Left lung (tissue), 10 donors: Measurements from ENCODE around the gene RAET1G. TPM values are rescaled to one million over a fixed set of nuclear protein-coding genes. Genes with fewer than 3 reads are reported as not detected.
"Not testable (repeated sequence)": the region's sequence is repeated elsewhere in the genome, so short reads cannot be mapped to it uniquely, and the experiment has no call there.

Experiments
- ATAC-seq: fragments of 200-7000 bp; cut with Tn5 transposase; one replicate; pipeline ENCODE4 v1.9.1; 2020; ENCODE audit warnings: moderate library complexity
- DNase-seq, 4 donors: peaks; one replicate each; pipeline ENCODE4 v3.0.0-alpha.2; 2013 to 2020
- H3K27ac ChIP-seq, 2 donors: fragments of 200-600 bp; sonication (generic) in 1 of 2; one replicate each; pipeline versions ENCODE4 v1.5.0 to v1.8.0; 2020 to 2021
- H3K27me3 ChIP-seq, 2 donors: fragments of 200-600 bp; sonication (generic) in 1 of 2; one replicate each; pipeline versions ENCODE4 v1.5.0 to v1.8.0; 2020 to 2021
- H3K36me3 ChIP-seq, 2 donors: fragments of 200-600 bp; sonication (generic) in 1 of 2; one replicate each; pipeline versions ENCODE4 v1.5.0 to v1.8.0; 2020 to 2021
- H3K4me1 ChIP-seq, 2 donors: fragments of 200-600 bp; one replicate each; pipeline ENCODE4 v1.8.0; 2021
- H3K4me3 ChIP-seq, 2 donors: fragments of 200-600 bp; sonication (generic) in 1 of 2; one replicate each; pipeline versions ENCODE4 v1.5.0 to v1.8.0; 2020 to 2021; ENCODE audit warnings: mild to moderate bottlenecking in 1 of 2
- H3K9me3 ChIP-seq, 2 donors: fragments of 200-600 bp; sonication (generic) in 1 of 2; one replicate each; pipeline versions ENCODE4 v1.5.0 to v1.8.0; 2020 to 2021
- intact Hi-C, 2 donors: fragments of 100-400 bp; cut with DNase I; formaldehyde crosslinking; loops; one replicate each; pipeline versions ENCODE4 v1.11.2 to v1.14.2; 2022
- polyA plus RNA-seq, 6 donors: library from polyadenylated mRNA; unstranded; fragments of 120-200 nt; gene quantifications; one replicate each; pipeline ENCODE4 v1.2.1, GENCODE V29; 2013; ENCODE audit not compliant: insufficient read length in 6 of 6
- total RNA-seq, 2 donors: library from RNA; stranded (reverse); fragmentation: NEBNext Ultra II Directional; extraction: Animal tissue kit (Norgen Biotek cat#: 25700); gene quantifications; one replicate each; pipeline ENCODE4 v1.2.1, GENCODE V29; 2021
- TF ChIP-seq, protein P1 (sequence below), 2 donors: fragments of 200-600 bp; sonication (generic) in 1 of 2; IDR thresholded peaks; one replicate each; pipeline versions ENCODE4 v1.5.0 to v1.8.0; 2021; ENCODE audit warnings: antibody characterized with exemption in 2 of 2
- donor health status: DM: no; HTN: yes; CAD: no.
- donor health status: DM: no; HTN: no; CAD: no.

The RAET1G gene
- total and polyA plus RNA-seq, 8 donors = 0.76 to 2.8 (median 1.6) TPM

GRCh38 chr6:149953390-149953789 lies 30.5 kb upstream of the RAET1G start:
- H3K4me1 ChIP-seq, H3K27ac ChIP-seq, intact Hi-C loops, H3K36me3 ChIP-seq, H3K4me3 ChIP-seq, DNase-seq, H3K9me3 ChIP-seq, ATAC-seq: not testable (repeated sequence)
- peaks cover 61 to 100% of the 10 kb centered on the region in 2 donors for H3K27me3 ChIP-seq

GRCh38 chr6:149951626-149952025 lies 28.7 kb upstream of the RAET1G start:
- peaks cover 45 to 88% of the 10 kb centered on the region in 2 donors for H3K27me3 ChIP-seq
- no peaks in the 10 kb centered on the region for H3K36me3 ChIP-seq
- H3K4me1 ChIP-seq = no peaks in the 10 kb centered on the region
- H3K4me3 ChIP-seq = no peak overlapping the region
- H3K9me3 ChIP-seq = no peaks in the 10 kb centered on the region
- no peak for ATAC-seq
- intact Hi-C loops = no loop called here
- no peak for DNase-seq
- TF ChIP-seq, protein P1, sequence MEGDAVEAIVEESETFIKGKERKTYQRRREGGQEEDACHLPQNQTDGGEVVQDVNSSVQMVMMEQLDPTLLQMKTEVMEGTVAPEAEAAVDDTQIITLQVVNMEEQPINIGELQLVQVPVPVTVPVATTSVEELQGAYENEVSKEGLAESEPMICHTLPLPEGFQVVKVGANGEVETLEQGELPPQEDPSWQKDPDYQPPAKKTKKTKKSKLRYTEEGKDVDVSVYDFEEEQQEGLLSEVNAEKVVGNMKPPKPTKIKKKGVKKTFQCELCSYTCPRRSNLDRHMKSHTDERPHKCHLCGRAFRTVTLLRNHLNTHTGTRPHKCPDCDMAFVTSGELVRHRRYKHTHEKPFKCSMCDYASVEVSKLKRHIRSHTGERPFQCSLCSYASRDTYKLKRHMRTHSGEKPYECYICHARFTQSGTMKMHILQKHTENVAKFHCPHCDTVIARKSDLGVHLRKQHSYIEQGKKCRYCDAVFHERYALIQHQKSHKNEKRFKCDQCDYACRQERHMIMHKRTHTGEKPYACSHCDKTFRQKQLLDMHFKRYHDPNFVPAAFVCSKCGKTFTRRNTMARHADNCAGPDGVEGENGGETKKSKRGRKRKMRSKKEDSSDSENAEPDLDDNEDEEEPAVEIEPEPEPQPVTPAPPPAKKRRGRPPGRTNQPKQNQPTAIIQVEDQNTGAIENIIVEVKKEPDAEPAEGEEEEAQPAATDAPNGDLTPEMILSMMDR (IDR thresholded peaks at IDR 0.05) = no peak
- H3K27ac ChIP-seq = no peak overlapping the region

GRCh38 chr6:149951096-149951495 lies 28.2 kb upstream of the RAET1G start:
- Histone ChIP-seq H3K36me3 (no peaks in the 10 kb centered on the region), H3K9me3 (no peaks in the 10 kb centered on the region), H3K4me3 (no peak overlapping the region), H3K27me3 (peaks cover 42 to 83% of the 10 kb centered on the region in 2 donors), H3K27ac (no peak overlapping the region), H3K4me1 (no peaks in the 10 kb centered on the region)
- no peak for DNase-seq
- TF ChIP-seq, protein P1 (IDR thresholded peaks at IDR 0.05) = no peak
- no peak for ATAC-seq
- intact Hi-C loops = no loop called here

DNA sequence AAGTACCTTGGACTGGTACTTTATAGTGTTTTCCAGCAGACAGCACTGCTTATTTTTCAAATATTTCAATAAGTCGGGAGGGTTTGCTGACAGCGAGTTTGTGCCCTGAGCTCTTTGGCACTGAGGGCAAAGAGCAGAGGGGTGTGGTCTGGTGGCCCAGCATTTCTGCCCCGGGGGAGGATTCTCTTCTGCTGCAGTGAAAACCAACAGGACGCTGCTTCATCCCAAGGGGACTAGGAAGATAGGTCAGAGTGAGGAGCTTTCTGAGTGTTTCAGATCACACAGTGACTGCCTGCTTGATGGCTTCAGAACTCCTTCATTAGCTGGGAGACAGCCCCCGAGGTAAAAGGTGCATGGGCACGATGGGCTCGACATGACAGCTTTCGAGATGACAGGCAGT lies 27.5 kb upstream of the RAET1G start:
- ATAC-seq (no peak), DNase-seq (no peak)
- intact Hi-C loops = no loop called here
- Histone ChIP-seq H3K4me1 (no peaks in the 10 kb centered on the region), H3K27ac (no peak overlapping the region), H3K36me3 (no peaks in the 10 kb centered on the region), H3K27me3 (peaks cover 36 to 76% of the 10 kb centered on the region in 2 donors), H3K4me3 (no peak overlapping the region), H3K9me3 (no peaks in the 10 kb centered on the region)
- TF ChIP-seq, protein P1 (IDR thresholded peaks at IDR 0.05) = no peak

DNA sequence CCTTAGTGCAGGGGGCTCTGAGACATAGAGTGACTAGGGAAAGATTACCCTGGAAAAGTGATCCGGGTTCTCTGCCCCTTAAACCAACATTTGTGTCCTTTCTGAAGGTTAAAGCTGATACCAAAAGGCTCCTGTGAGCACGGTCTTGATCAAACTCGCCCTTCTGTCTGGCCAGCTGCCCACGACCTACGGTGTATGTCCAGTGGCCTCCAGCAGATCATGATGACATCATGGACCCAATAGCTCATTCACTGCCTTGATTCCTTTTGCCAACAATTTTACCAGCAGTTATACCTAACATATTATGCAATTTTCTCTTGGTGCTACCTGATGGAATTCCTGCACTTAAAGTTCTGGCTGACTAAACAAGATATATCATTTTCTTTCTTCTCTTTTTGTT lies 25.7 kb upstream of the RAET1G start:
- intact Hi-C loops = no loop called here
- Histone ChIP-seq H3K27ac (no peak overlapping the region), H3K4me1 (no peaks in the 10 kb centered on the region), H3K36me3 (no peaks in the 10 kb centered on the region), H3K4me3 (no peak overlapping the region), H3K27me3 (peaks cover 25 to 58% of the 10 kb centered on the region in 2 donors), H3K9me3 (no peaks in the 10 kb centered on the region)
- no peak for ATAC-seq
- TF ChIP-seq, protein P1 (IDR thresholded peaks at IDR 0.05) = no peak
- DNase-seq = no peak

DNA sequence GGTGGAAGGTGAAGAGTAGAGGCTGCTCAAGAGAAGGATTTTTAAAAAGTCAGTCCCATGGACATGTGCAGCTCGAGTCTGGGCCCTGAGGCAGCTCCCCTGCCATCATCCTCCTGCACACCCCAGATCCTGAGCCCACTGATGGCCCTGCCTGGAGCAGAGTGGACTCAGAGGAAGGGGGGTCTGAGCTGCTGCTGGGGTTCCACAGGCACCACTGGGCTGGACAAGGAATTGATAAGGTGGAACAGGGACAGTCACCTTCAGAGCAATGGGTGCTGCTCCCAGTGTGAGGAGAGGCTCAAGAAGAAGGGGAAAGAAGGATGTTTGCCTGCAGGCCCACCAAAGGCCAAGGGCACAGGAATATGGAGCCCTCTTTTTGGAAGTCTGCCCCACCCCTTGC lies 25.1 kb upstream of the RAET1G start:
- Histone ChIP-seq H3K4me1 (no peaks in the 10 kb centered on the region), H3K27ac (no peak overlapping the region), H3K9me3 (no peaks in the 10 kb centered on the region), H3K36me3 (no peaks in the 10 kb centered on the region), H3K27me3 (peaks cover 19 to 55% of the 10 kb centered on the region in 2 donors), H3K4me3 (no peak overlapping the region)
- no peak for DNase-seq
- no peak for ATAC-seq
- intact Hi-C loops = no loop called here
- TF ChIP-seq, protein P1 (IDR thresholded peaks at IDR 0.05) = no peak

DNA sequence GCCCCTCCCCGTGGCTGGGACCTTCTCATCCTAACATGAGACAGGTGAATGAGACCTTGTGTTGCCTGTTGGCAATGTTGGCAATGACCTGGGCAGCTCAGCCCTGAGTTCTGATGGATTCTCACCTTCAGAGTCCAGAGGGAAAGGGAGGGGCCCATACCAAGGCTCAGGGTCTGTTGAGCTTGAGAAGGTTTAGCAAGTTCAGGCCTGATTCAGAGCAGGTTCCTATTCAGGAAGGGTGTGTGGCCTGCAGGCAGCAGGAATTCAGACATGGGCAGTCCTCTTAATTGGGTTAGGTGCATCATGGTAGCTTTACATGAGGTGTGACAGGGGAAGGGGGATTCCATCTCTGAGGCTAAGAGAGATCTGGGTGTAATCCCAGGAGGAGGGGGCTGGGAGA lies 24.6 kb upstream of the RAET1G start:
- H3K27ac ChIP-seq, H3K36me3 ChIP-seq, DNase-seq, intact Hi-C loops, H3K4me1 ChIP-seq, ATAC-seq, H3K9me3 ChIP-seq, H3K4me3 ChIP-seq: not testable (repeated sequence)
- H3K27me3 ChIP-seq = peaks cover 14 to 55% of the 10 kb centered on the region in 2 donors

GRCh38 chr6:149946631-149947030 lies 23.7 kb upstream of the RAET1G start:
- intact Hi-C loops, H3K27ac ChIP-seq, DNase-seq, H3K36me3 ChIP-seq, ATAC-seq, H3K4me3 ChIP-seq, H3K9me3 ChIP-seq, H3K4me1 ChIP-seq: not testable (repeated sequence)
- H3K27me3 ChIP-seq = peaks cover 8 to 55% of the 10 kb centered on the region in 2 donors

DNA sequence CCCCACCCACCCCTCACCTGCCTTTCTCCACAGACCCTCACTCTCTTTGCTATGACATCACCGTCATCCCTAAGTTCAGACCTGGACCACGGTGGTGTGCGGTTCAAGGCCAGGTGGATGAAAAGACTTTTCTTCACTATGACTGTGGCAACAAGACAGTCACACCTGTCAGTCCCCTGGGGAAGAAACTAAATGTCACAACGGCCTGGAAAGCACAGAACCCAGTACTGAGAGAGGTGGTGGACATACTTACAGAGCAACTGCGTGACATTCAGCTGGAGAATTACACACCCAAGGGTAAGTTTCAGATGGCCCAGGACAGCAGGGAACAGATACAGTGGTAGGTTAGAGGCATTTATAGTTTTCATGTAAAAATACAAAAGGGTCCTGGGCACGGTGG lies 22.4 kb upstream of the RAET1G start:
- Histone ChIP-seq H3K27me3 (peaks cover 20 to 55% of the 10 kb centered on the region in 2 donors), H3K4me1 (peaks cover 3 to 15% of the 10 kb centered on the region in 2 donors)
- H3K4me3 ChIP-seq, H3K27ac ChIP-seq, H3K36me3 ChIP-seq, ATAC-seq, intact Hi-C loops, H3K9me3 ChIP-seq, DNase-seq: not testable (repeated sequence)
